HuH-7.5 (cell line): ENCODE results near the gene SNAI3.

Experiments used
- DNase-seq: peaks from one replicate; pipeline ENCODE4 v3.0.0; 2011; ENCODE audit warnings: low spot score

Gene SNAI3

GRCh38 chr16:88686439-88687253 is at the start of gene SNAI3:
TSS of gene SNAI3 (minus strand) at chr16:88686507. CDS start at chr16:88686406, 101 bp downstream.
- DNase-seq: peak; percentile 99

GRCh38 chr16:88736088-88736487 is 49.8 kb upstream of the SNAI3 start:
- DNase-seq: no peak

- DNase-seq: no peak
These were observed 49.3 kb upstream of the SNAI3 start for GRCh38 chr16:88735616-88736015.

GRCh38 chr16:88735121-88735520 is 48.8 kb upstream of the SNAI3 start:
- DNase-seq: no peak

- no peak for DNase-seq
These were observed 48.0 kb upstream of the SNAI3 start for GRCh38 chr16:88734361-88734728.

GRCh38 chr16:88733630-88734360 is 47.5 kb upstream of the SNAI3 start:
- DNase-seq: no peak

GRCh38 chr16:88732961-88733294 is 46.6 kb upstream of the SNAI3 start:
- no peak for DNase-seq

- DNase-seq: no peak
These were observed 46.1 kb upstream of the SNAI3 start for GRCh38 chr16:88732172-88732960.

GRCh38 chr16:88731699-88732098 is 45.4 kb upstream of the SNAI3 start:
- DNase-seq: peak; percentile 93

GRCh38 chr16:88730632-88731607 is 44.6 kb upstream of the SNAI3 start:
- DNase-seq: no peak

GRCh38 chr16:88727871-88728270 is 41.6 kb upstream of the SNAI3 start:
- DNase-seq: no peak

- DNase-seq: no peak
These were observed 40.7 kb upstream of the SNAI3 start for GRCh38 chr16:88726981-88727380.

GRCh38 chr16:88726408-88726749 is 40.1 kb upstream of the SNAI3 start:
- no peak for DNase-seq

GRCh38 chr16:88725609-88726407 is 39.5 kb upstream of the SNAI3 start:
- DNase-seq: no peak

GRCh38 chr16:88724855-88725555 is 38.7 kb upstream of the SNAI3 start:
- no peak for DNase-seq

GRCh38 chr16:88723911-88724310 is 37.6 kb upstream of the SNAI3 start:
- no peak for DNase-seq

GRCh38 chr16:88723507-88723887 is 37.2 kb upstream of the SNAI3 start:
- DNase-seq: no peak

GRCh38 chr16:88722784-88723506 is 36.6 kb upstream of the SNAI3 start:
- no peak for DNase-seq
